HG03280 (cell line): Measurements from ENCODE around the gene XBP1.
"Not testable (repeated sequence)": the region's sequence is repeated elsewhere in the genome, so short reads cannot be mapped to it uniquely, and the experiment has no call there.

ENCODE experiments used
- ATAC-seq: cut with Tn5 transposase; IDR thresholded peaks from one replicate; pipeline ENCODE4 v1.9.1; 2021; ENCODE audit warnings: mild to moderate bottlenecking, moderate library complexity; ENCODE audit not compliant: unreplicated experiment

Gene XBP1

DNA sequence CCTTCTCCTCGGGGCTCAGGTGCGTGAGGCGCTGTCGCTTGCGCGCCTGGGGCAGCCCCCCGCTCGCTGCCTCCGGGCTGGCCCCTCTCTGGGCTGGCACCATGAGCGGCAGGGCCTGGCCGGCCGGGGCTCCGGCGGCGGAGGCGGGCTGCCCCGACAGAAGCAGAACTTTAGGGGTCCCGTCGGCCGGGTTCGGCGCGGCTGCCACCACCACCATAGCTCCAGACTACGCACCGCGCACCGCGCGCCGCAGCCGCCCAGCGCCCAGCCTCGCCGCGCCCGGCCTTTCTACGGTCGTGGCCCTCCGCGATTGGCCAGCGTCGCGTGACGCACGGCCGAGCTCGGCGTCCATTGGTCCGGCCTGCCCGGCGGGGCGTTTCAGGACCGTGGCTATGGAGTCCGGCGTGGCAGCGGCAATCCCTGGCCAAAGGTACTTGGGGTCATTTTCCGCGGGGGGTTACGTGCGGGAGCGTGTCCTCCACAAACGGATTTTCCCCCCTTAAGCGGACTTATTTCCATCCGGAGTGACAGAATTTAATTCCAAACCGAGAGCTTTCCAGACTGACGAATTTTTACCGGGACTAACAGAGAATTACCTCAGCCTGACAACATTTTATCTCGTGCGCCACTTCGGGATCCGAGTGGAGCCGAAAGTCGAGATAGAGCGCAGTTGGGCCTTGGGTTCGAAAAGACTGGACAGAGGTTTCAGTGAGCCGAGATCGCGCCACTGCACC lies at the start of gene XBP1:
XBP1 (minus strand) TSS at position 262 of the 734 bp plus-strand sequence.
- ATAC-seq = peak; percentile 80

GRCh38 chr22:28846994-28847393 lies 46.6 kb upstream of the XBP1 start:
- no peak for ATAC-seq

GRCh38 chr22:28844277-28844676 lies 43.9 kb upstream of the XBP1 start:
- ATAC-seq = not testable (repeated sequence)

GRCh38 chr22:28843633-28844032 lies 43.3 kb upstream of the XBP1 start:
- ATAC-seq = no peak

- no peak for ATAC-seq
Measured at GRCh38 chr22:28841111-28841510, 40.7 kb upstream of the XBP1 start.

DNA sequence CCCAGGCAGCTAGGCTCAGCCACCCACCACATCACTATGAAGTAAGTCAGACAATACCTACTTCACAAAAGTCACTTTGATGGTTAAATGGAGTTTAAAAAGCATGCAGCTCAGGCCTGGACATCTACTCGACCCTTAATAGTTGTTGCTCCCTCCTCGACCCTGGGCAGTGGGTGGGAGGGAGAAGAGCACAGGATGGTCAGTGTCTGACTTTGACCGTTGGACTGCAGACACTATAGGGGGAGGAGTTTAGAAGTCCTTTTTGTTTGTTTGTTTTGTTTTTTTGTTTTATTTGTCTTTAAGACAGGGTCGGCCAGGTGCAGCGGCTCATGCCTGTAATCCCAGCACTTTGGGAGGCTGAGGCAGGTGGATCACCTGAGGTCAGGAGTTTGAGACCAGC lies 38.6 kb upstream of the XBP1 start:
- ATAC-seq = no peak

DNA sequence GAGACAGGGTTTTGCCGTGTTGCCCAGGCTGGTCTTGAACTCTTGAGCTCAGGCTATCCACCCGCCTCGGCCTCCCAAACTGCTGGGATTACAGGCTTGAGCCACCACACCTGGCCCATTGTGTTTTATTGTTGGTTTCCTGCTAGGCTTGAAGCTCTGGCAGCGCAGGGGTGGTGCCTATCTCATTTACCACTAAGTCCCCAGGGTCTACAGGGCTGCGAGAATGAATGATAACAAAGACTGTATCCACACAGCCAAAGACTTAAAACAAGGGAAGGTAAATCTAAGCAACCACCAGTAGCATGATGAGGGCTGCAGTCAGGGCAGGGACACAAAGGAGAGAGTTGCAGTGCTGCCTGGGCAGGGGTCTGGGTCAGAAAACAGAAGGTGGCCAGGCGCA lies 37.3 kb upstream of the XBP1 start:
- ATAC-seq = no peak

DNA sequence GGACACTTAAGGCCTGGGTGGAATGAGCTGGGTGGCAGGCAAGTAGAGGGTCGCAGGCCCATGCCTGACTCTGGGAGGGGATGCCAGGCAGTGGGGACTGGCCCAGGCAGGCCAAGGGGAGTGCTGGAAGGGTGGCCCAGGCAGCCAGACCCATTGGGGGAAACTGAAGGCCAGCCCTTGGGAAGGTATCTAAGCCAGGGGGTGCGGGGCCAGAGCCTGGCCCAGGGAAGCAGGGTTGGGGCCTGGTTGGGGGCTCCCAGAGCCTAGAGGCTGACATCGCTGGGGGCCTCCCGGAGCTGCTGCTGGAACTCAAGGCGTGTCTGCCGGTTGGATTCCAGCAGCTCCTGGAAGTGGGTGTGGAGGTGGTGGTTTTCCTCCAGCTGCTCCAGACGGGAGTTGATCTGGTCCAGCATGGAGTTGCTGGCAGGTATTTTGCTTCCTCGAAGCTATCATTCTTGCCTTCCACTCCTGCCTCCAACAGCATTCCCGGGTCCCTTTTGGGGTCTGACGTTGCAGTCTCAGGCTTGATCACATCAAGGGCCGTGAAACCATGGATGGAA lies 35.3 kb upstream of the XBP1 start:
- ATAC-seq = no peak

GRCh38 chr22:28833276-28833923 lies 33.0 kb upstream of the XBP1 start:
- ATAC-seq = no peak

DNA sequence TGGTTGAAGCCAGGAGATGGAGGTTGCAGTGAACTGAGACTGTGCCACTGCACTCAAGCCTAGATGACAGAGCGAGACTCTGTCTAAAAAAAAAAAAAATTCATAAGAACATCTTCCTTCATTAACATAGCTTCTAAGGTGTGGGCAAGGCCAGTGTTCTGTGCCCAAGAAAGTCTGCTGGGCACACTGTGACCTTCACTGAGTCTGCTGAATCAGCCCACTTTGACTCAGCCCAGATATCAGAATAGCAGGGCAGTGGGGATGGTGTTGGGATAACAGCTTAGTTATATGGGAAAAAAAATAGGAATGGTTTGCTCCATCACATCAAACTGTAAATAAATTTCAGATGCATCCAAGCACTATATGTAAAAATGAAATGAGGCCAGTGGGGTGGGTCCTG lies 32.4 kb upstream of the XBP1 start:
- no peak for ATAC-seq

DNA sequence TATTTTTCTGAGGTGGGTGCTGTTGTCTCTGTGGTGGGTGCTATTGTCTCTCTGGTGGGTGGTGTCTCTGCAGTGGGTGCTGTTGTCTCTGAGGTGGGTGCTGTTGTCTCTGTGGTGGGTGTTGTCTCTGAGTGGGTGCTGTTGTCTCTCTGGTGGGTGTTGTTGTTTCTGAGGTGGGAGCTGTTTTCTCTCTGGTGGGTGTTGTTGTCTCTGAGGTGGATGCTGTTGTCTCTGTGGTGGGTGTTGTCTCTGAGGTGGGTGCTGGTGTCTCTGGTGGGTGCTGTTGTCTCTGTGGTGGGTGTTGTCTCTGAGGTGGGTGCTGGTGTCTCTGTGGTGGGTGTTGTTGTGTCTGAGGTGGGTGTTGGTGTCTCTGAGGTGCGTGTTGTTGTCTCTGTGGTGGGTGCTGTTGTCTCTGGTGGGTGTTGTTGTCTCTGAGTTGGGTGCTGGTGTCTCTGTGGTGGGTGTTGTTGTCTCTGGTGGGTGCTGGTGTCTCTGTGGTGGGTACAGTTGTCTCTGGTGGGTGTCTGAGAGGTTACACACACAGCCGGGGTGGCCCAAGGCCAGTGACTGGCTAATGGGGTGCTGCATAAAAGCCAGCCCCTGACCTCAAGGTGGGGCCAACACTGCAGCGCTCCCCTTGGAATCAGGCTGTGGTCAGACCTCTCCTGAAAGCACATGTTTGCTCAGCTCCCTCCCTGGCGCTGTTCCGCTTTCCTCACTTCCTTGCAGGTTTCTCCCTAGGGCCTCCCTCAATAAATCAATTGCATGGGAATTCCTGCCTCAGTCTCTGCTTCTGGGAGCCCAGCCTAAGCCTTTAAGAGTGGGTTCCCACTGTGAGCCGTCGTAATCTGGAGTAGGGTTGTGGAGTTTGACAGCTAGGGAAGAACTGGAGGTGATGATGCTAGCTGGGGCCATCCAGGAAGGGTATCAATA lies 31.0 kb upstream of the XBP1 start:
- ATAC-seq = no peak

- no peak for ATAC-seq
Measured at GRCh38 chr22:28830441-28830840, 30.1 kb upstream of the XBP1 start.

GRCh38 chr22:28829358-28830181 lies 29.2 kb upstream of the XBP1 start:
- no peak for ATAC-seq

DNA sequence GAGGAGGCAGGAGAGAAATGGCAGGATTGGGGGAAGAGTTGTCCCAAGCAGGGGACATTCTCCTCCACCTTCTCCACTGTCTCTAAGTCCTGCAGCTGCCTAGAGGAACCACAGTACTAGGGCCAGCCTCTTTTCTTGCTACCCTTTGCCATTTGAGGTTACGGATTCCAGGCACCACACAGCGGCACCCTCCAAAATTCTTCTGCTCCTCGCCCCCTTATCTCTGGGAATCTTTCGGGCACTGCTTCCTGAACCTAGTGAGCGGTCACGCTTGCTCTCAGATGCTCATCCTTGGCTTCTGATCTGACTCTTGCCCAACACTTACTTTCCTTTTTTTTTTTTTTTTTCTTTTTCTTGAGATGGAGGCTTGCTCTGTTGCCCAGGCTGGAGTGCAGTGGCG lies 26.6 kb upstream of the XBP1 start:
- no peak for ATAC-seq

DNA sequence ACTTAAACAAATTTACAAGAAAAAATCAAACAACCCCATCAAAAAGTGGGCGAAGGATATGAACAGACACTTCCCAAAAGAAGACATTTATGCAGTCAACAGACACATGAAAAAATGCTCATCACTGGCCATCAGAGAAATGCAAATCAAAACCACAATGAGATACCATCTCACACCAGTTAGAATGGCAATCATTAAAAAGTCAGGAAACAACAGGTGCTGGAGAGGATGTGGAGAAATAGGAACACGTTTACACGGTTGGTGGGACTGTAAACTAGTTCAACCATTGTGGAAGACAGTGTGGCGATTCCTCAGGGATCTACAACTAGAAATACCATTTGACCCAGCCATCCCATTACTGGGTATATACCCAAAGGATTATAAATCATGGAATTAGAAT lies 26.1 kb upstream of the XBP1 start:
- not testable (repeated sequence) for ATAC-seq

GRCh38 chr22:28824455-28824854 lies 24.1 kb upstream of the XBP1 start:
- not testable (repeated sequence) for ATAC-seq

- ATAC-seq = no peak
Measured at GRCh38 chr22:28822930-28823551, 22.7 kb upstream of the XBP1 start.

- ATAC-seq = no peak
Measured at GRCh38 chr22:28821452-28821851, 21.1 kb upstream of the XBP1 start.

- ATAC-seq = no peak
Measured at GRCh38 chr22:28820885-28821284, 20.5 kb upstream of the XBP1 start.
